ENCODE measurements around the gene CACNA1S. TPM values are rescaled to one million over a fixed set of nuclear protein-coding genes. Genes with fewer than 3 reads are reported as not detected.

CACNA1S gene
- total RNA-seq, 1 experiment from 2014 or later: not detected

GRCh38 chr1:201026234-201026633, 86.0 kb downstream of the CACNA1S start:
- Mint-ChIP-seq H3K27me3 (ENCODE audit: low read depth) (peaks cover 12% of the 10 kb centered on the region), H3K4me1 (peaks cover 40 to 41% of the 10 kb centered on the region in 2 experiments), H3K36me3 (ENCODE audit: insufficient read depth in 1 of 3, low read depth in 3 of 3) (peaks cover 0 to 11% (median 0%) of the 10 kb centered on the region in 3 experiments; a peak in 2 of 7 replicates), H3K9me3 (no peaks in the 10 kb centered on the region), H3K4me3 (peak overlapping the region in 1 of 2 experiments; percentile 31; a peak in 2 of 5 replicates), H3K27ac (no peak overlapping the region; a peak in 1 of 7 replicates)
- H3K23me2 ChIP-seq (ENCODE audit: insufficient read length, low read depth, low read length, poor library complexity, severe bottlenecking): peaks cover 14% of the 10 kb centered on the region
- H4K20me1 ChIP-seq (ENCODE audit: control insufficient read depth, insufficient read depth, insufficient read length): no peaks in the 10 kb centered on the region
- no peak overlapping the region for H3K56ac ChIP-seq (ENCODE audit: insufficient read length, low read depth, low read length)
- H2BK20ac ChIP-seq (ENCODE audit: low read depth, low read length, poor library complexity, severe bottlenecking): no peak overlapping the region
- H3T11ph ChIP-seq (ENCODE audit: low read length): no peak overlapping the region
- no peak for DNase-seq
- H2AK5ac ChIP-seq (ENCODE audit: insufficient read length, low read length): no peak overlapping the region
- H3K4me1 ChIP-seq (ENCODE audit: insufficient read depth, low read length): peaks cover 15% of the 10 kb centered on the region
- WGBS (ENCODE audit: extremely low coverage, insufficient read length, low lambda C conversion rate): no CpG with 5 or more reads among the region's 3 CpGs
- no peaks in the 10 kb centered on the region for H3K79me1 ChIP-seq (ENCODE audit: insufficient read depth, low read depth, low read length, poor library complexity, severe bottlenecking)
- no peak overlapping the region for H4K5ac ChIP-seq (ENCODE audit: insufficient read length, low read depth, low read length)
- H4K91ac ChIP-seq (ENCODE audit: insufficient read length, low read depth, low read length): no peak overlapping the region
- no peaks in the 10 kb centered on the region for H3K27me3 ChIP-seq (ENCODE audit: insufficient read depth, low read length)
- TF ChIP-seq, protein P1, sequence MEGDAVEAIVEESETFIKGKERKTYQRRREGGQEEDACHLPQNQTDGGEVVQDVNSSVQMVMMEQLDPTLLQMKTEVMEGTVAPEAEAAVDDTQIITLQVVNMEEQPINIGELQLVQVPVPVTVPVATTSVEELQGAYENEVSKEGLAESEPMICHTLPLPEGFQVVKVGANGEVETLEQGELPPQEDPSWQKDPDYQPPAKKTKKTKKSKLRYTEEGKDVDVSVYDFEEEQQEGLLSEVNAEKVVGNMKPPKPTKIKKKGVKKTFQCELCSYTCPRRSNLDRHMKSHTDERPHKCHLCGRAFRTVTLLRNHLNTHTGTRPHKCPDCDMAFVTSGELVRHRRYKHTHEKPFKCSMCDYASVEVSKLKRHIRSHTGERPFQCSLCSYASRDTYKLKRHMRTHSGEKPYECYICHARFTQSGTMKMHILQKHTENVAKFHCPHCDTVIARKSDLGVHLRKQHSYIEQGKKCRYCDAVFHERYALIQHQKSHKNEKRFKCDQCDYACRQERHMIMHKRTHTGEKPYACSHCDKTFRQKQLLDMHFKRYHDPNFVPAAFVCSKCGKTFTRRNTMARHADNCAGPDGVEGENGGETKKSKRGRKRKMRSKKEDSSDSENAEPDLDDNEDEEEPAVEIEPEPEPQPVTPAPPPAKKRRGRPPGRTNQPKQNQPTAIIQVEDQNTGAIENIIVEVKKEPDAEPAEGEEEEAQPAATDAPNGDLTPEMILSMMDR (conservative IDR thresholded peaks at IDR 0.05): no peak
- no peak overlapping the region for H2BK15ac ChIP-seq (ENCODE audit: low read depth, low read length)
- H3K27ac ChIP-seq (ENCODE audit: insufficient read length, low read depth, low read length): no peak overlapping the region
- no peaks in the 10 kb centered on the region for H3K79me2 ChIP-seq (ENCODE audit: insufficient read depth, low read length)
- no peaks in the 10 kb centered on the region for H3K9me3 ChIP-seq (ENCODE audit: control insufficient read depth, low read depth, low read length)
- no peak overlapping the region for H2BK120ac ChIP-seq (ENCODE audit: low read depth, low read length, poor library complexity, severe bottlenecking)
- H3K14ac ChIP-seq (ENCODE audit: insufficient read depth, low read length): no peak overlapping the region
- no peak overlapping the region for H2AFZ ChIP-seq (ENCODE audit: low read length)
- H3K18ac ChIP-seq (ENCODE audit: insufficient read length, low read depth, low read length): no peak overlapping the region
- H3K4ac ChIP-seq (ENCODE audit: low read depth, low read length): no peak overlapping the region
- H2BK5ac ChIP-seq (ENCODE audit: insufficient read length, low read length): no peak overlapping the region
- H3K9ac ChIP-seq (ENCODE audit: extremely low read depth, insufficient read length, low read length): no peak overlapping the region
- no peak overlapping the region for H2BK12ac ChIP-seq (ENCODE audit: insufficient read length, low read depth, low read length)
- no peak overlapping the region for H4K8ac ChIP-seq (replicated peaks; ENCODE audit: insufficient read length, low read depth, low read length)
- H3K23ac ChIP-seq (ENCODE audit: insufficient read length, low read depth, low read length): no peak overlapping the region
- H3K4me2 ChIP-seq (ENCODE audit: insufficient read depth, insufficient read length, low read length): no peak overlapping the region

All from H9 (cell line).